UCSD-AML1 (cell line): ENCODE measurements around the gene ABRACL.
"Not testable (repeated sequence)": the region's sequence is repeated elsewhere in the genome, so short reads cannot be mapped to it uniquely, and the experiment has no call there.

Experiments used
- DNase-seq: peaks from one replicate; lab custom pipeline; 2025; ENCODE audit not compliant: unreplicated experiment; lab: John Stamatoyannopoulos, UW

ABRACL gene

DNA sequence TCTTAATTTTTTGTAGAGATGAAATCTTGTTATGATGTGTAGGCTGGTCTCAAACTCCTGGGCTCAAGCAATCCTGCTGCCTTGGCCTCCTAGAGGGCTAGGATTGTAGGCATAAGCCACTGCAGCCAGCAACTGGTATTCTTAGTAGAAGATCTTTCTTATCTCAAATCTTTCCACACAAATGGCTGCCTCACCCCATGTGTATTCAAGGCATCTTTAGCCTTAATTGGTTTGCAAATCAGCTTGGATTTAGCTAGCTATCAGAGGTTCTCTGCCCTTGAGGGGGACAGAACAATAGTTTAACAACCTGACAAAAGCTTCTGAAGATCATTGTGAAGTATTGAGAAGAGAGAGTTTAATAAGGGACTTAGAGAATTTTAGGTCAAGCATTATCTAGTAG lies 17.9 kb upstream of the ABRACL start:
- DNase-seq: no peak

DNA sequence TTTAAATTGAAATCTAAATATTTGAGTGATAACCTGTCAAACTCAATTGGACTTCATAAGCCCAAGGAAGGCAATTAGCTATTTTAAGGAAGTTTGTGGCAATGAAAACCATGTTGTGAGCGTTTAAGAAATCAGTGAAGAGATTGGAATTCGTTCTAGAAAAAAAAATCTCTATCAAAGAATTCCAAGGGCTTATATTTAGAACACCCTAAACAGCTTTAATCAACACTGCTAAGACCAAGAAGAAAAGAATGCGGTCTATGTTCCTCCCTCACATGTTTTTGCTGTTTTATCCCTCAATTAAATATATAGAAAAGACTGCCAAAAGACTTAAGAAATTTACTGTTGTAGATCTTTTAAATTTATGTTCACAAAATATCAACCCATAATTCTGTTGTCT lies 16.6 kb upstream of the ABRACL start:
- DNase-seq: no peak

DNA sequence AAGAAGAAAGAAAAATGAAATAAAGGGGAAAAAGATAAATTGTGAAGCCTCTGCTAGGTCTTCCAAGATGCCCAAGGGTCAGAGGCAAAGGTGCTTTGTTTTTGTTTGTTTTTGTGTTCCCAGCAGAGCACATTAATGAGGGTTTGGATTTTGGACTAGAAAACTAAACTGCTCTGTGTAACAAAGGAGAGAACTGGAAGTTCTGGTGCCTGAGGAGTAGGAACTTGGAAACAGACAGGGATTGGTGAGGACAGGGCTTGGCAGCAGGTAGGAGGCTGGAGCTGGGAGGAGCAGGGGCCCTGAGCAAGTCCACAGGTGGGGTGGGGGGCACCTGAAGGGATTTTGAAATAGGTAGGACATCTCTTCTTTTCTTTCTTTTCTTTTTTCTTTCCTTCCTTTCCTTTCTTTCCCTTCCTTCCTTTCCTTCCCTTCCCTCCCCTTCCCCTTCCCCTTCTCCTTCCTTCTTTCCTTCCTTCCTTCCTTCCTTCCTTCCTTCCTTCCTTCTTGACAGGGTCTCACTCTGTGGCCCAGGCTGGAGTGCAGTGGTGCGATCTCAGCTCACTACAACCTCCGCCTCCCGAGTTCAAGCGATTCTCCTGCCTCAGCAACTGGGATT lies 15.3 kb upstream of the ABRACL start:
- no peak for DNase-seq

DNA sequence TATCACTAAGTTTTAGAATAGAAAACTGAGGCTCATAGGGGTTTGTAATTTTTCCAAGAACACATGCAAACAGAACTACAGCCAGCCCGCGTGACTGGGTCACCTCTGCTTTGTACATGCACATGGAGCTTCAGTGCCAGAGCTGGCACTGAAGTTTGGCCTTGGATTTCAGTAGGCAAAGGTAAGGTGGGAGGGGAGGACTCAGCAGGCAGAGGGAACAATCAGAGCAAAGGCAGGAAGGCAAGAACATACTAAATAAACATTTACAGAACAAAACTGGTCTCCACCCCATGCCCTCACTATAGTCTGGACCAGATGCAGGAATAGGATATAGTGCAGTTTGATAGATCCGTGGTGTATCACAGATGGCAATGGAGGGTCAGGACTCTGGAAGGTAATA lies 13.6 kb upstream of the ABRACL start:
- DNase-seq: no peak

DNA sequence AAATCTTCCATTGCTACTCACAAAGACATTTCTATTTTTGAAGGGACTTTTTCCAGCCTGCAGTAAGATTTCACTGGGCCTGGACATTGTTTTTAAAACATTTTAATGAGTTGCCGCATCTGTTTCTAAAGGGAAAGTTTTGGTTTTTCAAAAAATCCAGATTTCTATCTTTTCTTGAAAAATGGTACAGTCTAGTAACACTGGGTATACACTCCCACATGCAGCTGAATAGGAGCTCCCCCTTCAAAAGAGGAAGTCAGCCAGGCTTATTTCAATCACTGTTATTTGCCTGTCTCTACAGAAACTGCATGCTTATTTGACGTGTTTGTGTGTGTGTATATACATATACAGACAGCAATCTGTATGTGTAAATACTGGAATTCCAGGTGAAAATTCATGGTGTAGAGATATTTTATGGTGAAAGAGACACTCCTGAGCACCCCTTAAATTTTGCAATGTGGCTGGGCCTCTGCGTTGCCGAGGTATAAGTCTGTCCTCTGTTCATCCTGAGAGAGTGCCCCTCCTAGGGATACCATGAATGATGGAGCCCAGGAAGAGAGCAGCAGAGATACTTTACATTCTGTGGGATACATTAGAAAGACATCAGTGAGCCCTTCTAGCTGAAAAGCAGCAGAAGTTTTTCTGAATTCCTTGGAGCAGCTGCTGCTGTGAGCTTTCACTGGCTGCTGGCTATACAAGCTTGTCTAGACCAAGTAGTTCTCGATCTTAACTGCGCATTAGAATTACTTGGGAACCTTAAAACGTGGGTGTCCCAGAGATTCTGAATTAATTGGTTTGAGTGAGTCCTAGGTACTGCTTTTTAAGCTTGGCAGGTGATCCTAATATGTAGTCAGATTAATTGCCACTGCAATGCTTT lies 12.0 kb upstream of the ABRACL start:
- no peak for DNase-seq

DNA sequence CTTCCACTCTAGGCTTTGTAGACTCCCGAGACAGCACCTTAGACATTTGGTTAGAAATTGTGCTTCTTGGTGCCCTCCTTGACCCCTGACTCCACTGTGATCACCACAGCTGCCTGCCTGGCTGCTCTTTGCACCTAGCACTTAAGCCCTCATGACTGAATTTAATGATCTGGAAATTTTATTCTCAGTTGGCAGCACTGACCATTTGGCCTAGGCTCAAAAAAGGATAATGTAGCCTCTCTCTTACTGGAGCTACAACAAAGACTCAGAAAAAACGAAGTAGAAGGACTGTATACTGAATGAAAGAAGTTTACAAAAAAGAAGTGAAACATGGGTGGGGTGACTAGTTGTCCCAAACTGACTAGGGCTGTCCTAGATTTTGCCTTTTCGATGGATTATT lies 11.3 kb upstream of the ABRACL start:
- DNase-seq: no peak

DNA sequence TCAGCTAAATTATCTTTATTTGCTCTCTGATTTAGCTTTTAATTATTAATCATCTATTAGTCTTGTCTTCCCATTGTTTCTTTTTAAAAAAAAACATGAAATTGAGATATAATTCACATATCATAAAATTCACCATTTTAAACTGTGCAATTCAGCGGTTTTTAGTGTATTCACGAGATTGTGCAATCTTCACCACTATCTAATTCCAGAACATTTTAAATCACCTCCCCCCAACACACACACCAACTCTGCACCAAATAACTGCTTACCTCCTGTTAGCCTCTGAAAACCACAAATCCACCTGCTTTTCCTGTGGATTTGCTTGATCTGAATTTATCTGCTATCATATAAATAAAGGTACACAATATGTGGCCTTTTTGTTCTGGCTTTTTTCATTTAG lies 8.8 kb upstream of the ABRACL start:
- no peak for DNase-seq

DNA sequence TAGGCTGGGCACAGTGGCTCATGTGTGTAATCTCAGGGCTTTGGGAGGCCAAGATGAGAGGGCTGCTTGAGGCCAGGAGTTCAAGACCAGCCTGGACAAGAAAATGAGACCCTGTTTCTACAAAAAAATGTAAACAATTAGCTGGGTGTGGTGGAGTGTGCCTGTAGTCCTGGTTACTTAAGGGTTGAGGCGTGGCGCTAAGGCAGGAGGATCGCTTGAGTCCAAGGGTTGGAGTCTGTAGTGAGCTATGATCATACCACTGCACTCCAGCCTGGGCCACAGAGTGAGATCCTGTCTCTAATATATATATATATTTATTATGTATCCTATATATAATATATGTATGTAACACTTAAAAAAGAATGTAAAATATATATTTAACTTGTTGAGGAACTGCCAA lies 7.9 kb upstream of the ABRACL start:
- DNase-seq: no peak

DNA sequence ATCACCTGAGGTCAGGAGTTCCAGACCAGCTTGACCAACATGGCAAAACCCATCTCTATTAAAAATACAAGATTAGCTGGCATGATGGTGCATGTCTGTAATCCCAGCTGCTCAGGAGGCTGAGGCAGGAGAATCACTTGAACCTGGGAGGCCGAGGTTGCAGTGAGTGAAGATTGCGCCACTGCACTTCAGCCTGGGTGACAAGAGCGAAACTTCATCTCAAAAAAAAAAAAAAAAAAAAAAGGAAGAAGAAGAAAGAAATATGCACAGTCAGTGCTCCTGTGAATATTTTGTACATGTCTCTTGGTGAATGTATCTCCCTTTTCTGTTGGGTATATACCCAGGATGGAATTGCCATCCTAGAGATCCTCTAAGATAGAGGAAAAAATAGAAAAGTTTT lies 3.1 kb upstream of the ABRACL start:
- DNase-seq: not testable (repeated sequence)

DNA sequence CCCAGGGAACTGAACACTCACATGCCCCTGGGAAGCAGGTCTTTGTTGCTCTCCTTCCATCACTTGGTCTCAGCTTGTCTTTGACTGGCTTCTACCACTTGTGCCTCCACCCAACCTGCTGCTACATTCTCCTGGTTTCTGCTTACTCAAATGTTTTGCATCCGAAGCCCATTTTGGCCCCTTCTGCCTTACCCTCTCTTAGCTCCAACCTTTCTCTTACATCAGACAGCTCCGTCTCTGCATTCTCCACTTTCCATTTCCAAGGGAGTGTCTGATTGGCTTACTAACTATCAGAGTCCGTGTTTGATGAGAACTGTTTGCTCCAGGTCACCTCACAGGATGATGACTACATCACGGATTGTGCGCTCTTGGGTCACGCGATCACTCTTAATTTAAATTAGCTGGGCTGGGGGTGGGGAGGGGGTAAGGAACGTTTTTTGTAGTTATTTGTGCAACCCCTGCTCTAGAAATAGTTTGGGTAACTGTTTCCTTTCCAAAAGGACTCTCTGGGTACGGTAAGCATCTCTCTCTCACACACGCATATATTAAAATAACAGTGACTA lies 844 bp upstream of the ABRACL start:
- peak; percentile 53 for DNase-seq

DNA sequence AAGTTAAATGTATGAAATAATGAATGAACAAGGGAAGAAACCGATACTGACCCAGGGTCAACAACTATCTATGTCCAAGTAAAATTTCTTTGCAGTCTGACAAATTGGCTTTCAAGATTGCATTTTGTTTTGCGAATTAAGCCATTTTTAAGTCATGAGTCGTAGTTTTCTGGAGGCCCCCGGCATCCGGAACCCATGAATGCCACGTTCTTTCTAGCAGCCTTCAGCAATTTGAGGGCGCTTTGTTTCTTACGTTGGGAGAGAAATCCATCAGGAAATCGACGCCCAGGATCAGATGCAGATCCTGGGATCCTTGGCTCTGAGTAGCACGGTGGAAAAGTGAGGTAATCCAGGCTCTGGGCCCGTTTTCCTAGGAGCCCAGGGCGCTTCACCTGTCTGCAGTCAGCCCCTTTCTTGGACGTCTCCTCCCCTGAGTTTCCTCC lies 309 bp upstream of the ABRACL start:
- DNase-seq: no peak

DNA sequence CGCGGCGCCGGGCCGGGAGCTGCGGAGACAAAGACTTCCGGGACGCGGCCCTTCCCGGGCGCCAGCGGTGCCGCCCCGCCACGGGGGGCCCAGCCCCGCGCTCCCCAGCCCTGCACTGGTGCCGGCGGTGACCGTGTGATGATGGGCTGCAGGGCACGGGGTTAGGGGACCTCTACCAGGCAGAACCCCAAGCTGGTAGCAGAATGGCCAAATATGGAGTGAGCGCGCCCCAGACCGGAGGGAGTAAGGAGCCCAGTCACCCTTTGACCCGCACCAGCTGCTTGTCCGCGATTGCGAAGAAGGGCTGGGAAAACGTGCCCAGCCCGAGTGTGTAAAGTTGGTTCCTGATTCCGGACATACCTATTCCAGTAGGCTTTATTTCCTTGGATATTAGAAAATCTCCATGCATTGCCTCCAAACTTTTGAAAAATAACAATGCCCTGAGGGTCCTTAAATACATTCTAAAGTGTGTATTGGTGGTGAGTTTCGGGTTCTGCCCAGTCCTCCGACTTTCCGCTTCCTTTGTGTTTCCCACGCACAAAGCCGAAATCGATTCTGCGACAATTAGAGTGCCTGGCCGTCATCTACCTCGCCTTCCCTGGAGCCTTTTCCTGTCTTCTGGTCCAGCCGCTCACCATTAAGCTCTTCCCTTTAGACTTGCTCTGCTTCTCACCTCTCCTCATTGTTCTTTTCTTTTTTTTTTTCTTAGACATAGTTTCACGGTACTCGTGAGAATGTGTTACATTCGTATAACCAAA lies 1.1 kb downstream of the ABRACL start:
- peak; percentile 66 for DNase-seq

DNA sequence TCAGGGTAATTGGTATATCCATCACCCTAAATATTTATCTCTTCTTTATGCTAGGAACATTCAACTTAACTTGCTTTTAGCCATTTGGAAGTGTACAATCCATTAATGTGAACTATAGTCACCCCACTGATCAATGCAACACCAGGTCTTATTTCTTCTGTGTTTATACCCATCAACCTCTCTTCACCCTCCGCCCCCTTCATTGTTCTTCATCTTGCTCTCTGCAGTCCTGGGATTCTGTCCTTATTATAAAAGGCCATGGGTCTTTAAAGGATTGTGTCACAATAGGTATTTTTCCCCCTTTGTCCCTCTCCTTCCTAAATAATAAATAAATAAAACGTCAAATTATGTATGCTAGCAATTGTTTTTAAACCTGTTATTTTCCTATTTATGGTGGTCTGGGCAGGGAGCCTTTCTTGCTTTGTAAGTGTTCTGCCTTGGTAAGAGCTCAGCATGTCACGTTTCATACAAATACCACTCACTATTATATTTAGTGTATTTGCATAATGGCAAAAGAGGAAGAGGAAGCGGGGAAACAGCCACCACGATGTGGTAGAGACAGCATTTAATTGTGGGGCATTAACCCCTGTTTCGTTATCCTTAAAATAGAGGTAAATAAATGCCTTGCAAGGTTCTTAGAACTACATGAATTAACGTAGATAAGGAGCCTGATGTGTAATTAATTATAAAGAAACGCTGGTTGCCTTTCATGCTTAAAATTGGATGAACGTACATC lies 1.9 kb downstream of the ABRACL start:
- DNase-seq: peak; percentile 15

DNA sequence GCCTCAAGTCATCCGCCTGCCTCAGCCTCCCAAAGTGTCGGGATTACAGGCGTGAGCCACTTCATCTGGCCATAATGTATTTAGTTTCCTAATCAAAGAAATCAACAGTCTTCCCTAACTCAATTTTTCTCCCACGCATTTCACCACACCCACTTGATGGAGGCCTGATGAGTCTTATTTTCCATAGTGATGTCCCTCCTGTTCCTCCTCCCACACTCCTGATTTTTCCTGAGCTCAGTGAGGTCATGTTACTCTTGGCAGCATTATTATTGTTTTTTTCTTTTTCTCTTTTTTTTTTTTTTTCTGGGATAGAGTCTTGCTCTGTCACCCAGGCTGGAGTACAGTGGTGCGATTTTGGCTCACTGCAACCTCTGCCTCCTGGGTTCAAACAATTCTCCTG lies 8.9 kb downstream of the ABRACL start:
- DNase-seq: no peak

DNA sequence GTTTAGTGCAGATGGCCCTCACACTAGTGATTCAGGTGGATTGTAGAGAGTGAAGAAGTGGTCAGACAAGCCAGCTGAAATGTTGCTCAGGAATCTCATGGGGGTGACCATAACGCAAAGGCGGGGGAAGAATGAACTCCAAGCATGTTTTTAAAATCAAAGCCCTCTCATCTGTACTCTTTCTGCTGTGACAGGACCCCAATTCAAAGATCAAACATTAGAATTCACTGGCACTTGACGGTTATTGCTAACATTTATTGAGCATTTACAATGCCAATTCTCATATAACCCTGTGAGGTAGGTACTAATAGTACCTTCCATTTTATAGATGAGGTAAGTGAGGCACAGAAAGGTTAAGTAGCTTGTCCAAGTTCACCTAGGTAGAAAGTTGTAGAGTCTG lies 15.7 kb downstream of the ABRACL start:
- no peak for DNase-seq

DNA sequence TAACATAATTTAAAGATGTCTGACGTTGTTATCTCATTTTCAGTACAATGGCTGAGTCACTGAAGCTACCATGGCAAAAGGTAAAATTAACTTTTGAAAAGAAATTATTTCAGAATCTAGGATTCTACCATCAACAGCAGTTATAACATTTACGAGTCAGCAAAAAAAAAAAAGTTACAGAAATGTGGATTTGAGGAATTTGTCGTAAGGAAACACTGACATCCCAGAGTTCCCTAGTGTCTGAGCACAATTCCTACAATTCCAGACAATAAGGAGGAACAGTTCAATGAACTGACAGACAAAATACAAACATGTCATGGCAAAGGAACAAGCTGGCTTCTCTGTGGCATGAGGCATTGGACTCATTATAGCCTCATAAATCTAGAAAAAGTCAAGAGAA lies 19.1 kb downstream of the ABRACL start:
- no peak for DNase-seq

DNA sequence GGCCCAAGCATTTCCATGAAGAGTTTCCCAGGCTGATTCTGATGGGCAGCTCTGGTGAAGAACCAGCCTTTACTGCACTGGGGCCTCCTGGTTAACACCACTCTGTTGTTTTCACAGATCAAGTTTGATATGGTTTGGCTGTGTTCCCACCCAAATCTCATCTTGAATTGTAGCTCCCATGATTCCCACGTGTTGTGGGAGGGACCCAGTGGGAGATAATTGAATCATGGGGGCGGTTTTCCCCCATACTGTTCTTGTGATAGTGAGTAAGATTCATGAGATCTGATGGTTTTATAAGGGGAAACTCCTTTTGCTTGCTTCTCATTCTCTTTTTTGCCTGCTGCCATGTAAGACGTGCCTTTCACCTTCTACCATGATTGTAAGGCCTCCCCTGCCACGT lies 20.4 kb downstream of the ABRACL start:
- not testable (repeated sequence) for DNase-seq

DNA sequence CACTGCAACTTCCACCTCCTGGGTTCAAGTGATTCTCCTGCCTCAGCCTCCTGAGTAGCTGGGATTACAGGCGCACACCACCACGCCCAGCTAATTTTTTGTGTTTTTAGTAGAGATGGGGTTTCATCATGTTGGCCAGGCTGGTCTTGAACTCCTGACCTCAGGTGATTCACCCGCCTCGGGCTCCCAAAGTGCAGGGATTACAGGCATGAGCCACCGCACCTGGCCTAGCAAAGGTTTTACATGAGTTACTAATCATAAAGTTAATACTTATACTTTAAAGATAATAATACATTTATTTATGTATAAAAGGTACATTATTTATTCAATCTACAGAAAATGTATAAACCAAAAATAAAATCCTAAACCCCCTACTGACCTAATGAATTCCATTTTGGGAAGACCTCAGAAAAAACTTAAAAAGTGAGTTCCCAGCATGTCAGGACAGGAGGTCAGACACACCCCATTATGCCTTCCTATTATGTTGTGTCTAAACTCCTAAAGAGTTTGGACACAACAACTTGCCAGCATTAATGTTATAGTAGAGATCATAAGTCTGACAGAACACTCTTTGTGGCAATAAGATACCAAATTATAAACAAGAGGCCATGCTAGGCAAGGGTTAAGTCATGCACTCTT lies 21.7 kb downstream of the ABRACL start:
- DNase-seq: not testable (repeated sequence)

DNA sequence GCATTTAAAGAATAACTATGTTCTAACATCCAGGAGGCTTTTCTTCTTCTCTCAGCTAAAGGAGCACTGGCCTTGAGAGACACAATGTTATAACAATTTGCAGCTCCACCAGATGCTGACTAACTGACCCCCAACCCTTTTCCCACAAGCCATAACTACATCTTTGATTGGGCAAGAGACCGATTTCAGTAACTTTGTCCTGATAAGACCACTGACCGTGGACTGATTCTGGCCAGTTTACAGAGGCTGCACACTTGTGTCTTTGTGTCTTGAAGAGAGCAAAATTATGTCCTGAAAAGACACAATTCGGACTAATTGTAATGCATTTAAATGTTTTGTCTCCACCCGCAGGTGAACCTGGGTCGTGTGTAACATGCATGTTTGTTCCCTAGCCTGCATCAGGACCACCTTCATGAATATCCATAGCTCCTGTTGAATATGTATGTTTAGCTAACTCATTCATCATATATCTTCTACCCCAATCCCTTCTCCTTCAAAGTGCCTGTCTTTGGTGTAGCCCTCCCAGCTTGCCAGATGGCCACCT lies 22.3 kb downstream of the ABRACL start:
- no peak for DNase-seq

DNA sequence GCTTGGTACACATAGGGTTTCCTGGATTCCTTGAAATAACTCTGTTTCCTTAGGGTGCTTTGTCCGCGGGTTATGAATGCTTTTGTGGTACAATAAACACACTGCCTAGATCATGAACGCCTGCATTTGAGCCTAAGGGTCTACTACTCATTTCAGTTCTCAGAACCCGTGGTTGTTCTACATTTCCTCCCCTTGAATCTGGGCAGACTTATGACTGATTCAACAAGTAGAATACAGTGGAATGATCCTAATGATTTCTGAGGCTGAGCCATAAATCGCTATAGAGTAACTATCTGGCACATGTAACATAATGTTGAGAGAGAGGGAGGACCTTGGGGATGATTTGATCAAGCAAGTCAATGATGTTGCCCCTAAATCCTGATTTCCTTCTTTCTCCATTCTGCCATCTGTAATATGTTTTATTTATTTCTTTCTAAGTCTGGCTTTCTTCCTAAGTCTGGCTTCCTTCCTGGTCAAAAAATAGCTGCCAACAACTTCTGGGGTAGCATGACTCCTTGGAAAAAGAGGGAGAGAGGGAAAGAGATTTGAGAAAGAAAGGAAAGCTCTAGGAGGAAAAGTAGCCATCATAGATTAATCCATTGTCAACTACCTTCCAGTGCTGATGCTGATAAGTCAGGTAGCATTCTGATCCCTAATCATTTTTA lies 23.0 kb downstream of the ABRACL start:
- no peak for DNase-seq
